Measurements from ENCODE around the gene DSG3.
"Not testable (repeated sequence)": the region's sequence is repeated elsewhere in the genome, so short reads cannot be mapped to it uniquely, and the experiment has no call there.

DSG3 gene

DNA sequence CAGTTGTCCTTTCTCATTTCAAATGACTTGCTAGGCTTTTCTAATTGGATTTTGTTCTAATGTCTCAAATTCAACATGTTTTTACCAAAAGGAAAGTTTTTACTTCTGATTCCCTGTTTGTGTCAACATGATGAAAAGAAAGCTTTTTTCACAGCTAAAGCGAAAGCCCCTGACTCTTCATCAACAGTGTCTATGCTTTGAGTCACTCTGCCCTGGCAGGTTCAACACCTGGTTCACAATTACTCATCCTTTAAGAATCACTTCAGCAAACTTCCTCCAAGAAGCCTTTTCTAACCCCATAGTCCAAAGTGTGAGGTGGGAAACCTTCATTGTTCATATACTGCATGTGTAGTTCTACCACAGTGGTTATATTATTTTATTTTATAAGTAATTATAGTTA is 42.8 kb downstream of the DSG3 start:
- peak; percentile 48 for DNase-seq (ENCODE audit: extremely low spot score)
- POLR2A ChIA-PET = no interaction called here
- CTCF ChIA-PET = interaction anchor here (1.1 to 1.8 kb wide), 4 partner anchors 12 to 66 kb away, joined by 3 to 8 read pairs (median 4); no protein-coding TSS in a partner anchor
- TF ChIP-seq, protein P1, sequence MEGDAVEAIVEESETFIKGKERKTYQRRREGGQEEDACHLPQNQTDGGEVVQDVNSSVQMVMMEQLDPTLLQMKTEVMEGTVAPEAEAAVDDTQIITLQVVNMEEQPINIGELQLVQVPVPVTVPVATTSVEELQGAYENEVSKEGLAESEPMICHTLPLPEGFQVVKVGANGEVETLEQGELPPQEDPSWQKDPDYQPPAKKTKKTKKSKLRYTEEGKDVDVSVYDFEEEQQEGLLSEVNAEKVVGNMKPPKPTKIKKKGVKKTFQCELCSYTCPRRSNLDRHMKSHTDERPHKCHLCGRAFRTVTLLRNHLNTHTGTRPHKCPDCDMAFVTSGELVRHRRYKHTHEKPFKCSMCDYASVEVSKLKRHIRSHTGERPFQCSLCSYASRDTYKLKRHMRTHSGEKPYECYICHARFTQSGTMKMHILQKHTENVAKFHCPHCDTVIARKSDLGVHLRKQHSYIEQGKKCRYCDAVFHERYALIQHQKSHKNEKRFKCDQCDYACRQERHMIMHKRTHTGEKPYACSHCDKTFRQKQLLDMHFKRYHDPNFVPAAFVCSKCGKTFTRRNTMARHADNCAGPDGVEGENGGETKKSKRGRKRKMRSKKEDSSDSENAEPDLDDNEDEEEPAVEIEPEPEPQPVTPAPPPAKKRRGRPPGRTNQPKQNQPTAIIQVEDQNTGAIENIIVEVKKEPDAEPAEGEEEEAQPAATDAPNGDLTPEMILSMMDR (IDR thresholded peaks at IDR 0.05; ENCODE audit: control extremely low read depth, extremely low read depth, low read depth, missing control alignments) = no peak

DNA sequence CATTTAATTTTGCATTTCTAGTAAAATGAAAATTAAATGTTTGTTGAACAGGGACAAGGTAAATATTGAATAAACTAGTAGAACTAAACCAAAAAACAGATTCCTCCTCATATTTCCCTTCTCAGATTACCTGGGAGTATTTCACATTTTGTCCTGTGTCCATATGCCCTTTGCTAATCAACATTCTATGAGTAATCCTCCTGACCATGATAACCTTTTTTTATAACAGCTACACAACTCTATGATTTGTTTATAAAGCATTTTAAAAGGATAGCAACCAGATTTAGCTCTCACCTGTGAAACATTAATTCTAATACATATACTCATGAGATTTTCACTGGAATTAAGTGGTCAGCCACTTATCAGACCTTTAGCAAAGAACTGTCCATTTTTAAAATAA is 43.3 kb downstream of the DSG3 start:
- ChIA-PET CTCF (interaction anchor here (1.1 to 1.8 kb wide), 4 partner anchors 12 to 67 kb away, joined by 3 to 8 read pairs (median 4); no protein-coding TSS in a partner anchor), POLR2A (no interaction called here)
- TF ChIP-seq, protein P1 (IDR thresholded peaks at IDR 0.05; ENCODE audit: control extremely low read depth, extremely low read depth, low read depth, missing control alignments) = no peak
- DNase-seq (ENCODE audit: extremely low spot score) = no peak

DNA sequence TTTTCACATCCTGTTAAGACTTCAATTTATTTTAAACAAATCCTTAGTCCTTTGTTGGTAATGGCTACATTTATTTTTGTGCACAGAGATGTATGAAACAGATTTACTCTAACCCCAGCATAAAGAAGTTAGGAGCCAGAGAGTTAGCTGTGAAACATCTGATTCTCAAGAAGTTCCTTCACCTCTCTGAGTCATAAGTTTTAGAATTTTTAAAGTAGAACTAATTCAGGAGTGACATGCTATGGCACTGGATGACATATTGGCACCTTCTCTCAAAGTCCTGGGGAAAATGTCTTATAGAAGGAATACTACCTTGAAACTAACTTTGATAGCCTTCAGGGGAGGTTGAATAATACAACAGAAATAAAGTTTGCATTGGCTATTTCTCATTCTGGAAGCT is 44.0 kb downstream of the DSG3 start:
- no peak for DNase-seq (ENCODE audit: extremely low spot score)
- TF ChIP-seq, protein P1 (IDR thresholded peaks at IDR 0.05; ENCODE audit: control extremely low read depth, extremely low read depth, low read depth, missing control alignments) = no peak
- ChIA-PET CTCF (interaction anchor here (0.6 to 1.8 kb wide), 3 partner anchors 11 to 25 kb away, joined by 3 to 8 read pairs (median 3); no protein-coding TSS in a partner anchor), POLR2A (no interaction called here)

DNA sequence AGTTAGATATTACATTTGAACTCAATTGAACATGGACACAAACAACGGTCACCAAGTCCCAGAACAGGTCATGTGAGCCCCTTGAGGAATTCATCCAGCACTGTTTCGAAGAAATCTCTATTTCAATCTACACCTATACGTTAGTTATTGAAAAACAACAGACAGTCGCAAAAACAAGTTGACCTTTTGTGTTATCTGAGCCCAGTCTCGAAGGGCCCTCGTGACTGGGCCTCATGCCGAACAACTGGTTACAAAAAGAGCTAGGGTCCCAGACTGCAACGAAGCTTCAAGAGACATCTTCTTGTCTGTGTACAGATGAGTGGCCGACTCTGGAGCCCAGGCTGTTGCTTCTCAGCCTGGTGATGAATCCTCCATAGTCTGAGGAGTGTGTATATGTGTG is 45.1 kb downstream of the DSG3 start:
- DNase-seq (ENCODE audit: extremely low spot score) = no peak
- TF ChIP-seq, protein P1 (IDR thresholded peaks at IDR 0.05; ENCODE audit: control extremely low read depth, extremely low read depth, low read depth, missing control alignments) = no peak
- POLR2A ChIA-PET = no interaction called here
- CTCF ChIA-PET = interaction anchor here (1.0 kb wide), 1 partner anchor 12 kb away, joined by 5 read pairs; no protein-coding TSS in a partner anchor

DNA sequence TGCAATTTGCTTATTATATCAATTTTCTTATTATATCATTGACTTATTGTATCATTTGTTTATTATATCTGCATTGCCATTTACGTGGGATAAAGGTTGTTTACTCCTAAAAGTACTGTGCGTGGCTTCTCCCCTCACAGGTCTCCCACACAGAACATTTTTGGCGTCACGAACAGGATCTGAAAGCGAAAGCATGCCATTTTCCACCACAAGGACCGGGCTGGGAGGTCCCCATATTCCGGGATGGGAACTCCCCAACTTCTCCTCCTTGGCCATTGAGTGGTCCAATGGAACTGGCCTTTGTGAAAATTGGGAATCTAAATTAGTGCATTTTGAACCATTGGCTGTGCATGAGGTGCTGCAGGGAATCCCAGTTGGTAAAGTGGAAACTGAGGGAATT is 45.6 kb downstream of the DSG3 start:
- POLR2A ChIA-PET = no interaction called here
- no peak for DNase-seq (ENCODE audit: extremely low spot score)
- CTCF ChIA-PET = interaction anchor here (1.0 kb wide), 2 partner anchors 12 to 17 kb away, joined by 3 to 5 read pairs; no protein-coding TSS in a partner anchor
- TF ChIP-seq, protein P1 (IDR thresholded peaks at IDR 0.05; ENCODE audit: control extremely low read depth, extremely low read depth, low read depth, missing control alignments) = no peak

DNA sequence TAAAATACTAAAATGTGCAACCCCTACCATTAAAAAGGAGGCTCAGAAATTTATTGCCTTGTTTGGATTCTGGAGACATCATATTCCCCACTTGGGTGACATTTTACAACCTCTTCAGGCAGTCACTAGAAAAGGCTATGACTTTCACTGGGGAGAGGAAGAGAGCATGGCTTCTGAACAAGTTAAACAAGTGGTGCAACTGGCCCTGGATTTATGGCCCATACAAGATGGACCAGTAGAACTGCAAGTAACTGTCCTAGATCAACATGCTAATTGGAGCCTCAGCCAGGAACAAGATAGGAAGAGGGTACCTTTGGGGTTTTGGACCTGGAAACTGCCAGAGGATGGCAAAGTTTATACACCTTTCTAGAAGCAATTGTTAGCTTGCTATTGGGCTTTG is 46.4 kb downstream of the DSG3 start:
- no peak for DNase-seq (ENCODE audit: extremely low spot score)
- ChIA-PET CTCF (interaction anchor here (1.0 to 1.5 kb wide), 2 partner anchors 18 to 69 kb away, joined by 3 read pairs; no protein-coding TSS in a partner anchor), POLR2A (no interaction called here)
- TF ChIP-seq, protein P1 (IDR thresholded peaks at IDR 0.05; ENCODE audit: control extremely low read depth, extremely low read depth, low read depth, missing control alignments) = no peak

DNA sequence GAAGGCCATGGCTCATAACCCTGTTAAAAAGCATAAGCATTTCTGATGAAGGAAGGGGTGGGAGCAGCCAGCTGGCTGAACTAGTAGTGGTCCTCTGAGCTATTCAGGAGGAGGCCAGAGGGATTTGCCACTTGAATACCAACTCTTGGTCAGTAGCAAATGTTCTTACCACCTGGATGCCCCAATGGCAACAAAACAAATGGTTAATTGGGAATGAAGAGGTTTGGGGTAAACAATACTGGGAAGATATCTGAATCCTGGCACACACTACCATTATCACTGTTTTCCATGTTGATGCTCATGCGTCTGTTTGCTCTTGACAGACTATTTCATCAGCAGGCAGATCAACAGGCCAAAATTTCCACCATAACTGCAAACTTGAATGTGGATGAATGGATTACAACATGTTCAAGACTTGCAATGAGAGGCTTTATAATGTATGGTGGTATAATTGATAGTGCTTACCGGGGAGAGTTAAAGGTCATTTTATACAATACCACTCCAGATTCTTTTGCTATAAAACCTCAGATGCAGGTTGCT is 47.2 kb downstream of the DSG3 start:
- CTCF ChIA-PET = interaction anchor here (1.5 kb wide), 1 partner anchor 70 kb away, joined by 3 read pairs; no protein-coding TSS in a partner anchor
- POLR2A ChIA-PET; DNase-seq (ENCODE audit: extremely low spot score): not testable (repeated sequence)

Measured in GM10248 (cell line).